Fibroblast of upper back skin (primary cell): ENCODE results near the gene AP1G1.
A peak's percentile ranks its signal among the peaks of the same experiment; 100 is the strongest.
"Not testable (repeated sequence)": the region's sequence is repeated elsewhere in the genome, so short reads cannot be mapped to it uniquely, and the experiment has no call there.

Source experiments
- DNase-seq: peaks from one replicate; pipeline ENCODE4 v3.0.0-alpha.2; 2013

AP1G1 gene

GRCh38 chr16:71807905-71808592, 585 bp downstream of the AP1G1 start:
- peak; percentile 4 for DNase-seq

GRCh38 chr16:71803305-71803690, 5.3 kb downstream of the AP1G1 start:
- DNase-seq, result no peak

GRCh38 chr16:71796501-71797097, 12.0 kb downstream of the AP1G1 start:
- DNase-seq, result peak; percentile 18

GRCh38 chr16:71794943-71795342, 13.7 kb downstream of the AP1G1 start:
- no peak for DNase-seq

- DNase-seq, result no peak
These were observed 14.6 kb downstream of the AP1G1 start for GRCh38 chr16:71794018-71794417.

GRCh38 chr16:71792176-71792575, 16.5 kb downstream of the AP1G1 start:
- peak; percentile 12 for DNase-seq

- DNase-seq, result not testable (repeated sequence)
These were observed 18.3 kb downstream of the AP1G1 start for GRCh38 chr16:71790329-71790728.

- DNase-seq, result no peak
These were observed 19.5 kb downstream of the AP1G1 start for GRCh38 chr16:71789136-71789535.

- no peak for DNase-seq
These were observed 20.1 kb downstream of the AP1G1 start for GRCh38 chr16:71788578-71788977.

- DNase-seq, result not testable (repeated sequence)
These were observed 23.5 kb downstream of the AP1G1 start for GRCh38 chr16:71785143-71785542.

GRCh38 chr16:71784093-71784492, 24.5 kb downstream of the AP1G1 start:
- DNase-seq, result no peak

GRCh38 chr16:71781741-71782140, 26.9 kb downstream of the AP1G1 start:
- DNase-seq, result peak; percentile 6

GRCh38 chr16:71780521-71781089, 28.0 kb downstream of the AP1G1 start:
- no peak for DNase-seq

- no peak for DNase-seq
These were observed 29.9 kb downstream of the AP1G1 start for GRCh38 chr16:71778780-71779179.

- no peak for DNase-seq
These were observed 31.3 kb downstream of the AP1G1 start for GRCh38 chr16:71777329-71777728.

- DNase-seq, result no peak
These were observed 32.7 kb downstream of the AP1G1 start for GRCh38 chr16:71775949-71776348.

- DNase-seq, result no peak
These were observed 37.1 kb downstream of the AP1G1 start for GRCh38 chr16:71771571-71771970.

- no peak for DNase-seq
These were observed 39.4 kb downstream of the AP1G1 start for GRCh38 chr16:71769222-71769621.

- DNase-seq, result no peak
These were observed 41.4 kb downstream of the AP1G1 start for GRCh38 chr16:71767060-71767900.

- DNase-seq, result peak; percentile 65
These were observed 46.4 kb downstream of the AP1G1 start for GRCh38 chr16:71762186-71762585.

- DNase-seq, result no peak
These were observed 47.5 kb downstream of the AP1G1 start for GRCh38 chr16:71761097-71761496.

- no peak for DNase-seq
These were observed 50.3 kb downstream of the AP1G1 start for GRCh38 chr16:71758293-71758760.

- DNase-seq, result no peak
These were observed 54.0 kb downstream of the AP1G1 start for GRCh38 chr16:71754652-71755051.
